H1 (cell line): ENCODE measurements around the gene EVX2. TPM values are rescaled to one million over a fixed set of nuclear protein-coding genes. Genes with fewer than 3 reads are reported as not detected.
A peak's percentile ranks its signal among the peaks of the same experiment; 100 is the strongest.

Experiments used
- ASH2L ChIP-seq: fragments of 200-600, 300-600 bp; sonication (generic); IDR thresholded peaks from one replicate; pipeline ENCODE4 v1.7.1; 2017; ENCODE audit warnings: low read length
- CBX8 ChIP-seq: fragments of 300-800, 300-1000 bp; sonication (generic); IDR thresholded peaks from 2 replicates; pipeline ENCODE4 v1.7.1; 2016; ENCODE audit warnings: low read depth, low read length, borderline replicate concordance
- E2F6 ChIP-seq: IDR thresholded peaks from 2 replicates; pipeline ENCODE4 v1.6.1; 2012; ENCODE audit warnings: inconsistent platforms
- EZH2 ChIP-seq: fragments of 200-600 bp; sonication (generic); IDR thresholded peaks from 2 replicates; pipeline ENCODE4 v1.7.1; 2012; ENCODE audit warnings: low read depth, mild to moderate bottlenecking, moderate library complexity, low read length, inconsistent platforms; ENCODE audit not compliant: severe bottlenecking
- GABPA ChIP-seq: IDR thresholded peaks from 2 replicates; pipeline ENCODE4 v1.6.1; 2011; ENCODE audit warnings: mild to moderate bottlenecking, low read length, moderate library complexity, borderline replicate concordance; ENCODE audit not compliant: insufficient read depth
- GTF2F1 ChIP-seq: IDR thresholded peaks from 2 replicates; pipeline ENCODE4 v1.6.1; 2012; ENCODE audit warnings: low read depth, low read length, improper control_type of control experiment, borderline replicate concordance
- HDAC6 ChIP-seq: IDR thresholded peaks from one replicate; pipeline ENCODE4 v1.7.1; 2012; ENCODE audit warnings: low read depth, mild to moderate bottlenecking, inconsistent platforms, low read length, moderate library complexity
- KDM5A ChIP-seq: fragments of 200-600 bp; IDR thresholded peaks from 2 replicates; pipeline ENCODE4 v1.7.1; 2012; ENCODE audit warnings: mild to moderate bottlenecking, low read length, inconsistent platforms, mixed read lengths
- POLR2A ChIP-seq, 2 experiments: IDR thresholded peaks; 1 replicate in 1 of 2; 2 replicates in 1 of 2; pipeline ENCODE4 v1.6.1; 2011; ENCODE audit warnings: low read depth in 2 of 2, low read length in 2 of 2, mild to moderate bottlenecking in 2 of 2; ENCODE audit errors: control extremely low read depth in 1 of 2
- RFX5 ChIP-seq: IDR thresholded peaks from 2 replicates; pipeline ENCODE4 v1.6.1; 2011; ENCODE audit warnings: low read depth, low read length, improper control_type of control experiment, borderline replicate concordance
- SAP30 ChIP-seq: fragments of 300-600 bp; sonication (generic); IDR thresholded peaks from 2 replicates; pipeline ENCODE4 v1.7.1; 2012; ENCODE audit warnings: low read length, moderate library complexity, mild to moderate bottlenecking, inconsistent platforms; ENCODE audit not compliant: insufficient read depth, insufficient replicate concordance
- SRF ChIP-seq: IDR thresholded peaks from 2 replicates; pipeline ENCODE4 v1.6.1; 2011; ENCODE audit warnings: mild to moderate bottlenecking, low read depth, low read length, moderate library complexity
- SUZ12 ChIP-seq: fragments of 200-600 bp; sonication (generic); IDR thresholded peaks from 2 replicates; pipeline ENCODE4 v1.6.1; 2012; ENCODE audit warnings: mild to moderate bottlenecking, inconsistent platforms, low read length, moderate library complexity, mixed read lengths
- TEAD4 ChIP-seq: IDR thresholded peaks from 2 replicates; pipeline ENCODE4 v1.6.1; 2012; ENCODE audit warnings: low read depth, low read length, inconsistent platforms, mixed read lengths
- polyA plus RNA-seq, 7 experiments: library from polyadenylated mRNA; depleted of rRNA in 3 of 7; stranded (reverse) in 5 of 7; unstranded in 2 of 7; fragments of >200 nt in 5 of 7; fragments of 200-250 nt in 2 of 7; gene quantifications; 1 replicate in 5 of 7; 2 replicates in 1 of 7; 4 replicates in 1 of 7; pipeline versions ENCODE4 v1.2.1 to v1.2.3, GENCODE V29; 2011 to 2013; ENCODE audit warnings: missing spikeins in 2 of 7, mixed read lengths in 2 of 7
- total RNA-seq: library from RNA; stranded (reverse); fragmentation: NEBNext Ultra II Directional; extraction: Animal tissue kit (Norgen Biotek cat#: 25700); gene quantifications from 2 replicates; pipeline ENCODE4 v1.2.1, GENCODE V29; 2021

The EVX2 gene
- total and polyA plus RNA-seq, 2 of the 8 experiments (the other 6 are each of a cell fraction or from before 2014, with no cell fraction given) = not detected

- no peak for TF ChIP-seq E2F6
- no peak for TF ChIP-seq ASH2L
- 0 out of 2 replicates have a peak, but pooled peaks have one; percentile 7 for TF ChIP-seq CBX8
- TF ChIP-seq SAP30 = no peak
- TF ChIP-seq EZH2 = peak; percentile 80
- TF ChIP-seq SUZ12 = 0 out of 2 replicates have a peak, but pooled peaks have one; percentile 58
- no peak for TF ChIP-seq GABPA
- no peak for TF ChIP-seq HDAC6
- TF ChIP-seq GTF2F1 = no peak
- no peak for TF ChIP-seq POLR2A (IDR thresholded peaks at IDR 0.05; ENCODE audit: control extremely low read depth in 1 of 2, low read depth in 2 of 2, low read length in 2 of 2)
- TF ChIP-seq SRF = no peak
- TF ChIP-seq KDM5A = no peak
- TF ChIP-seq RFX5 = no peak
- TF ChIP-seq TEAD4 = no peak
- TF ChIP-seq, all 59 proteins: peak for 3
These were observed 1.3 kb downstream of the EVX2 start (continued) for GRCh38 chr2:176082525-176082823.
